ENCODE results near the gene BPTF. TPM values are rescaled to one million over a fixed set of nuclear protein-coding genes. Genes with fewer than 3 reads are reported as not detected.
"Not testable (repeated sequence)": the region's sequence is repeated elsewhere in the genome, so short reads cannot be mapped to it uniquely, and the experiment has no call there.

The BPTF gene
- total RNA-seq, 1 donor from 2014 or later = 31.3 TPM

GRCh38 chr17:68004201-68004600 lies 178.9 kb downstream of the BPTF start:
- no peak for DNase-seq (ENCODE audit: low read depth in 2 of 2)

GRCh38 chr17:68006797-68007196 lies 181.5 kb downstream of the BPTF start:
- DNase-seq (ENCODE audit: low read depth in 2 of 2) = no peak

- peak; percentile 35 to 54 for DNase-seq (ENCODE audit: low read depth in 2 of 2)
Measured at GRCh38 chr17:68011199-68011665, 185.9 kb downstream of the BPTF start.

GRCh38 chr17:68013385-68013784 lies 188.1 kb downstream of the BPTF start:
- DNase-seq (ENCODE audit: low read depth in 2 of 2) = no peak

GRCh38 chr17:68015081-68015723 lies 189.9 kb downstream of the BPTF start:
- DNase-seq (ENCODE audit: low read depth in 2 of 2) = no peak

- no peak for DNase-seq (ENCODE audit: low read depth in 2 of 2)
Measured at GRCh38 chr17:68016838-68017237, 191.5 kb downstream of the BPTF start.

GRCh38 chr17:68018493-68018892 lies 193.2 kb downstream of the BPTF start:
- not testable (repeated sequence) for DNase-seq (ENCODE audit: low read depth in 2 of 2)

- DNase-seq (ENCODE audit: low read depth in 2 of 2) = no peak
Measured at GRCh38 chr17:68019336-68019674, 194.0 kb downstream of the BPTF start.

- DNase-seq (ENCODE audit: low read depth in 2 of 2) = peak; percentile 97 to 98
Measured at GRCh38 chr17:68019675-68020408, 194.5 kb downstream of the BPTF start.

GRCh38 chr17:68020409-68020756 lies 195.1 kb downstream of the BPTF start:
- peak in 1 of 2 donors; percentile 8 for DNase-seq (ENCODE audit: low read depth in 2 of 2)

- not testable (repeated sequence) for DNase-seq (ENCODE audit: low read depth in 2 of 2)
Measured at GRCh38 chr17:68020791-68021190, 195.5 kb downstream of the BPTF start.

GRCh38 chr17:68021963-68022362 lies 196.7 kb downstream of the BPTF start:
- DNase-seq (ENCODE audit: low read depth in 2 of 2) = no peak

GRCh38 chr17:68022547-68022946 lies 197.2 kb downstream of the BPTF start:
- DNase-seq (ENCODE audit: low read depth in 2 of 2) = not testable (repeated sequence)

GRCh38 chr17:68029512-68030215 lies 204.4 kb downstream of the BPTF start:
- DNase-seq (ENCODE audit: low read depth in 2 of 2) = no peak

Other genes with a start within 250 kb of the BPTF start
- 22.9 and 25.6 TPM in 2 replicates for gene NOL11, start 107.6 kb upstream of the BPTF start, total RNA-seq
- gene C17orf58, start 171.0 kb downstream of the BPTF start, total RNA-seq = 20.9 and 32.7 TPM in 2 replicates
- 47.4 and 70.4 TPM in 2 replicates for gene KPNA2, start 210.2 kb downstream of the BPTF start, total RNA-seq